Stimulated activated CD8-positive, alpha-beta memory T cell treated with anti-CD3 and anti-CD28 coated beads, Interleukin-2, amount 100 ng/mL, for 48 hours (primary cell): Measurements from ENCODE around the gene NELL1.

Source experiments
- DNase-seq, 2 donors: peaks; one replicate each; pipeline ENCODE4 v3.0.0-alpha.2; 2020; ENCODE audit warnings: low read depth in 2 of 2

Gene NELL1

DNA sequence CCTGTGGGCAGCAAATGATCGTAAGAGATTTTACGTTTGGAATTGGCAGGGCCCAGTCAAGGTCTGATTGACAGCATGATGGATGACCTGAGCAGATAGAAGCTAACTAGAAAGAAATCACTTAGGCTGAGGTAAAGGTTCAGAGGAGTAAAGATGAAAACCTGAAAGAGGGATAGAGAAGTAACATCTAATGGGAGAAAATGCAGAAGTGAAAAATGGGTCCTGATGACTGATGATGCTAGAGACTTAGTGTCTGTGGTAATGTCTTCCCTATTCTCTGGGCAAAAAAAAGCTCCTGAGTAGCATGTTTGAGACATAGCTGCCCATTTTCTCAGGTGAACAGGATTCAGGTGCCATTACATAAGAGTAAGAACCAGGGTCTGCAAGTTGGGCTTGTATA is 894.7 kb downstream of the NELL1 start:
- DNase-seq = no peak

DNA sequence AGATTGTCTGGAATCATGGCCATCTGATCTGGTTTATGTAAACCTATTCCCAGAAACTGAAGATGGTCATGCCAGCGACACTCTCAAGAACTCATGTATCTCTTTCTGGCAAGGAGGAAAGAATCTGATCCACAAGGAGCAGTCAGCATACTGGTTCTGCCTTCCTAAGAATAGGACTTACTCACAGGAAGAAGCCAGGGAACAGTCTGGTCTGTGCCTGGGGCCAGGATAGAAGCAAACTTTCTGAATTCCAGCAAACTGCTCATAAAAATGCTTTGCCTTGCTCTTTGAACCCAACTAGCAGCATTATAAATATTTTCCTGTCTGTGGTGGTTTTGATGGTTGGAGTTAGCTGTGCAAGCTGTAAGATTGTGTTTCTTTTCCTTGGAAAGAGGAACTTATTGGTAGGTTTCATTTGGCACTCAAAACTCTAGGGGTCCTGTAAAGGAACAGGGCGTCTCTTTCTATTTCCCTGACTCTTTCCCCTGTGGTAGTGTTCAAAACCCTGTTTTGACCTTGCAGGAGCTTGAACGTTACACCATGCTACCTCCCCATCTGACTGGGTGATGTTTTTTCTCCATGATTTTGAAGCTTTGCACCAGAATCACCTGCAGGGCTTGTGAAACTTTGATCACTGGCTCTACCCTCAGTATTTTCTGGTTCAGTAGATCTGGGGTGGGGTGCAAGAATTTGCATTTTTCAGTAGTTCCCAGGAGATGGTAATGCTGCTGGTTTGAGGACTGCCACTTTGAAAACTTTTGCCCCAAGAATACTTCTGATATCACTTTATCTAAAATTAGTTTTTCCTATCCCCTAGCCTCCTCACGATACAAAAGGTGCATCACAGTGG is 895.7 kb downstream of the NELL1 start:
- DNase-seq = no peak

DNA sequence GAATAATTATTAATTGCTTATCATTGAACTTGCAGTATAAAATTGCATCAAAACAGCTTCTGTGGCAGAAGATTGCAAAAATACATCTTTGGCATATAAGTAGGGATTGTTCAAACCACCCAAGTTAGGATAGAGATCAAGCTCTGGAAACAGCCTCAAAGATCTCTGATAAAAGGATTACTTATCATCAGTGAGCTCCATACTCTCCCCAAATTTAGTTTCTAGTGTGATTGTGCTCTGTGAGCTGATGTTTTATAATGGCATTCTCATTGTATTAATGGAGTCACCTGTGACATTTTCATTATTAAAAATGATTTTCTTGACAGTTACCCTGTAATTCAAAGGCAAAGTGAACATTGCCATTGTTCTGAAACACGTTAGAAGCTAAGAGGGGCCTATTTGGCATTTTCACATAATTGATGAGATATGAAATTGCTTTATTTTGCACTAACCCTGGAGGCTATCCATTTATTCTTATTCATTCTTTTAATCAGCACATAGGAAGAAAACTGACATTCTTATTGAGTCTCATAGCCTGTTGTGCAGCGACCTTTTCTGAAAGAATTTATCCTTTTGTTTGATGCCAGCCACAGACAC is 897.2 kb downstream of the NELL1 start:
- DNase-seq = no peak

DNA sequence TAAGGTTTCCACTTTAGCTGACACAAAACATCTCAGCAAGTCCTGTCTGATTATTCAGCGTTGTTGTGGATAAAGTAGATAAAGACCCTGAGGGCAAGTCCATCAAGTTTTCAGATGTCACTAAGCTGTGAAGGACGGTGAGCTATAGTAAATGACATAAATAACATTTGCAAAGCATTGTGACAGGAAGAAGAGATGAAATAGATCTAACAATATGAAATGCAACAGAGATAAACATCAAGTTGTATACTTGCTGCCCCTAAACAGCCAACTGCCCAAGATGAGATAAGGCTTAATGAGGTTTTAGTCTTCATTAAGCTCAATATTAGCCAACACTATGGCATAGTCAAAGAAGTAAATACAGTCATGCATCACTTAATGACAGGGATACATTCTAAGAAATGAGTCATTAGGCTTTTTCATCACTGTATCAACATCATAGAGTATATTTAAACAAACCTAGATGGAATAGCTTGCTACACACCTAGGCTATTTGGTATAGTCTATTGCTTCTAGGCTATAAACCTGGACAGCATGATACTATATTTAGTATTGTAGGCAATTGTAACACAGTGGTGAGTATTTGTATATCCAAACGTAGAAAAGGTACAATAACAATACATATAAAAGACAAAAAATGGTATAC is 898.4 kb downstream of the NELL1 start:
- DNase-seq = no peak

DNA sequence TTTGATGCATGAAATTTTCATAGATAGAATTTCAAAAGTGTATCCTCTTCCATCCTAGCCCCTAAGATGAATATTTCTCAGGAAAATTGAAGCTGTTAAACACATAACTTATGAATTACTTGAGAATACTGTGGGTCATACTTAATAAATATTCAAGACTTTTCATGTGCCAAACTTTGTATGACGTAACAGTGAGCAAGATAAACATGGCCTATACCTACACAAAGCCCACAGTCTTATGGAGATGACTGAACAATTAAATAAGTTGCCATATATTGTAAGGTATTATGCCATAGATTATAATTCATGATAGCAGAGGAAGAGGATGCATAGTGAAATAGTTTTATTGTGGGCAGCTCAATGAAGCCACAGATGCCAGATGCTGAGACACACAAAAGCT is 902.8 kb downstream of the NELL1 start:
- no peak for DNase-seq

DNA sequence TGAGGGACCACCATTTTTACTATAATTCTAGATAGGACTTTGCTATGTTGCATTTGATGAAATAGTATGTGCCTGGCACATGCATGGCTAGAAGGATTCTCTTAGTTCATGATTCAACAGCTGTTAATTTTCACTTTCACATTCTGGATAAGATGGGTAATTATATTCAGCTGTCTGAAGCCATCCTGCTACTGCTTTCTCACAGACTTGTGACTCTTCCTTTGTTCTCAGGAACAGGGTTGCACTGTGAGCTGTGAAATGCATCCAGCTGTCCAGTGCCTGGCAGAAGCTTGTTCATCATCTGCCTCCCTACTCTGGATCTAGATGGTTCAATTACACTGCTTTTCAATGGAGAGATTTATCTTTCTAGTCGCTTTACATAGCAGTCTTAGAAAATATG is 913.4 kb downstream of the NELL1 start:
- DNase-seq = no peak

DNA sequence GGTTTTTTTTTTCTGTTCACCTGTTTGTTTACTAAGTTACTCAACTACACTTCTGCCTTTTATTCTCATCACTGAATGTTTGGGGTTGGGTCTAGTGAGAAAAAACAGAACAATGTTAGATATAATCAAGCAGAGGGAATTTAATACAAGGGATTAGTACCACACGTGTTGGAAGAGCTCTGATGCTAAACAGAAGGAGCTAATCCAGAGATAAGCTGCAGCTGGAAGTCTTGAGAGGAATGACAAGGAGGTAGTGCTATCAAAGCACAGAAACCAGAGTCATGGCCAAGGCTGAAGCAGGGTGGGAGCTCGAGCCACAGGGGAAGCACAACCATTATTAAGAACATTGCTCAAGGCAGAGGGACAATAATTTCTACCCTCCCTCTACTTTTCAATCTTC is 919.4 kb downstream of the NELL1 start:
- DNase-seq = no peak

DNA sequence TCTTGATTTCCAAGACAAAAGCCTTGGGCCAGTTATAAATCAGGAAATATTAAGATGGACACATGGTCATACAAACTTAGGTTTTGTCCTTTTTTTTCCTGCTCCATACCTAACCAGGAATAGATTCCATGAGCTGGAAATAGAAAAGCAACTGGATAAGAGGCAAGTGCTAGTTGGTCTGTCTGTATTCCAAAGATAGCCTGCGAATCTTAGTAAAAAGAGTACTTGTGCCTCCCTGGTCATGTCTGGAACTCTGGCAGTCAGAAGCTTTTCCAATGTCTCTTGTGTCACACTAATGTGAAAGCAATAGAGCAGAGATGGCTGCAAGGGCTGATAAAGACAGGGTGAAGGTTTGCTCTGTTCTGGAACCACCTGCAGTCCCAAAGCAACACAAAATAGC is 933.3 kb downstream of the NELL1 start:
- no peak for DNase-seq

DNA sequence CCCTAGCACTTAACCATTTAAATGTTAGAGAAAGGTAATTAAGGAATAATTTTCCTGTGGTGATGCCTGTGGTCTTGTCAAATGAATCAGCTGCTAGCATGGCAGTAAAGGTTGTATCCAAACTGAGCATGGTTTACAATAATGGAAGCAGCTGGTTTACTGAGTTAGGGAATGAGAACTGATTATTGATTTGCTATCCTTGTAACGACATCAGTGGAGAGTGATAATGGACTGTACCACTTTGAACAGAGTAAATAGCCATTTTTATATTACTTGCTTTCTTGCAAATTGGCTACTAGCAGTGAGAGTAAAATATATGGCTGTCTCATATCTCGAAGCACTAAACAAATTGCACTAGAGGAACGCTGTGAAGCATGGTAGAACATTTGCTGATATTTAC is 934.5 kb downstream of the NELL1 start:
- no peak for DNase-seq

DNA sequence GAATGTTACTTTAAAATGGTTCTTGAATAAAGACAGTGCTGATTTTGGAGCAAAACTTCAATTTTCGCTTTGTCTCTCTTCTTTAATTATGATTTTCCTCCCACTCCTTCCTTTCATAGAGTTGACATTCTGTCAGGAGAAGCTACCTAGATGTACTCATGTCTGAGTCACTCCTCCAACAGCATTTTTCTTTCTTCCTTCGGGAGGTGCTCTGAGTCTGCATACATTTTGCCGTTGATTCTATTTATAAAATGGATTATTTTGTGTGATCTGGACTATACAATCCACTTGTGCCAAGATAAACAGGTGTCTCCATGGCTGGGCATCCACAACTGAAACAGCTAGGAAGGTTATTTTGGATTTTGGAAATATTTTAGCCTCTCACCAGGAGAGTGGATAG is 935.2 kb downstream of the NELL1 start:
- DNase-seq = no peak

DNA sequence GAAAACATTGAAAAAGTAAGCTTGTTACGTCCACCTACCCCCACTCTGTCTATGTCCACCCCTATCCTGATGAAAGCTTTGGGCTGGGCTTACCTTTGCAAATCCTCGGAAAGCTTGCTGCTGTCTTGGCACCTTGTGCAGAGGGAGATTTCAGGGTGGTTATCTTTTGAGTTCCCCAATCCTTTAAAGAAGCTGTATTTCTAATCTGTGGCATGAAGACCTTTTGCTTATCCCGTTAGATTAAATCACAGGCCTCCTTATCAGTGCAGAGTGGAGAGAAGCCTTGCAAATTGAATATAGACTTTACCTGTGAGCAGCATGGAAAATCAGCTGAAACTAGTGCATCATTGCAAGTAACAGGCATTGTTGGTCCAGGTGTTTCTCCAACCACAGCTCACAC is 942.9 kb downstream of the NELL1 start:
- DNase-seq = no peak

DNA sequence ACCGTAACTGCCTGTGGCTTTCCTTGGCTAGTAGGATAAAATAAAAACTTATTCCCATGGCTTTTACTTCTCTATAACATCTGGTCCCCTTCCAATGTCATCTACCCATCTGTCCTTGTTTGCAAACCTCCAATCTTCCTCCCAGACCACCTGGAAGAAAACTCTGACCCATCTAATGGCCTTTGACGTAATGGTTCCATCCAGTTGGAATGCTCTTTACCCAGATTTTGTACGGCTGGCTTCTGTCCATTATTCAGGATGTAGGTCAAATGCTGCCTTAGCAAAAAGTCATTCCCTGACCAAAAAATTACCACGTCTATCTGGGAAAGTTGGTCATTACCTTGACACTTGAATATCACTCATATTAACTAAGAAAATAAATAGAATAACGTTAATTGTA is 945.6 kb downstream of the NELL1 start:
- no peak for DNase-seq

DNA sequence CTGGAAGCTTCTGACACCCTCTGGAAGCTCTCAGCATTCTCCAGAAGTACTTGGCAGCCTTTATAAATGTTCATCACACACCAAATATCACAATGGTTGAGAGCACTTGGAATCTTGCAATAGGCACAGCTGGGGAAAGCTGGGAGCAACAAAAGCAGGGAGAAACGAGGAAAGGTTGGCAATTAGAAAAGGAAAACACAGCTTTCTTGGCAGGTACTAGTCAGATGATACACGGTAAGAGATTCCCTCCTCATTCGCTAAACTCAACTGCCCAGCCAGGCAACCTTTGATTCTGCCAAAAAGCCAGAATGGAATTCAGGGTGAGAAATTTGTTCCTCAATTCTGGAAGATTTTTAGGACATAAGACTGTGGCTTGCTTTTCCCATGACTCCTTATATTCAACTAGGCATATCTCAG is 946.6 kb downstream of the NELL1 start:
- DNase-seq = no peak

DNA sequence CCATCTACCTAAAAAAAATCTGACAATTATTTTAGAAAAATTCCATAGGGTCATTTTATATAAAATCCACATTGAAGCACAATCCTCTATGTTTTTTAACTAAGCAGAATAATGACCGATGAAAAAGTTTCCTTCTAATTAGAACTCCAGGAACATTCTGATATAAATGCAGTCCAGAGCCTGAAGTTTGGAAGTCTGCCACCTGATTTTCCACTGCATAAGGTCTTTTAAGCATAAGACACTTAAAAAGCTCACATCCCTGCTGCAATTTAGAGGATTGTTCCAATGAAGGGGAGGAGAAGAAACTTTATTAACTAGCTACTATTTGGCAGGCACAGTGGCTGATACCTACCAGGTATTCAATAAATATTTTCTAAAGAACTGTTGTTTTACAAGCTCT is 953.2 kb downstream of the NELL1 start:
- DNase-seq = no peak

DNA sequence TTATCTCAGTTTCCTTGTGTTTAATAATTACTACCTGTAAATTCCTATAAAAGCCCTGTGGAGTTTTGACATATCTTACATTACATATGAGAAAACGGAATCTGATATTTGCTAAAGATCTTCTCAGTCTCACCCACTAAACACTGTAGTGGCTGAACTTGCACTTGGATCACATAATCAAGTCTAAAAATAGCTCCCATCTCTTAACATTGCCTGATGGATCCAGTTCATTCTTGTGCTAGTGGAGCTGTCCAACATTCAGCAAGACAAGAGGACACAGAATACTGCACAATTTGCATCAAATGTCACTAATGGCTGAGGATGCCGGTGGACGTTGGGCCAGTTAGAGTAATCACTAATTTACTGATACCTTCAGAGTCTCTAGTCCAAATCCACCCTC is 953.6 kb downstream of the NELL1 start:
- DNase-seq = no peak
